Immature natural killer cell (primary cell): ENCODE measurements around the gene POLN. TPM values are rescaled to one million over a fixed set of nuclear protein-coding genes. Genes with fewer than 3 reads are reported as not detected.

Source experiments
- DNase-seq, 3 donors: peaks; one replicate each; pipeline ENCODE4 v3.0.0; 2022; ENCODE audit warnings: mixed read lengths in 1 of 3
- H3K27ac Mint-ChIP-seq, 6 donors: one replicate each; pipeline ENCODE4 v1.8.0; 2020; ENCODE audit warnings: mixed read lengths in 6 of 6, mild to moderate bottlenecking in 5 of 6, inconsistent platforms in 4 of 6, moderate library complexity in 3 of 6
- H3K27me3 Mint-ChIP-seq, 3 donors: one replicate each; pipeline ENCODE4 v1.8.0; 2020 to 2021; ENCODE audit warnings: low read depth in 3 of 3, mild to moderate bottlenecking in 3 of 3, mixed read lengths in 3 of 3, moderate library complexity in 3 of 3, inconsistent platforms in 1 of 3
- H3K36me3 Mint-ChIP-seq, 3 donors: one replicate each; pipeline ENCODE4 v1.8.0; 2020; ENCODE audit warnings: mixed read lengths in 3 of 3, inconsistent platforms in 2 of 3, mild to moderate bottlenecking in 2 of 3
- H3K4me1 Mint-ChIP-seq, 2 donors: one replicate each; pipeline ENCODE4 v1.8.0; 2020; ENCODE audit warnings: inconsistent platforms in 2 of 2, mild to moderate bottlenecking in 2 of 2, mixed read lengths in 2 of 2, moderate library complexity in 1 of 2
- H3K4me3 Mint-ChIP-seq, 5 donors: one replicate each; pipeline ENCODE4 v1.8.0; 2020; ENCODE audit warnings: mild to moderate bottlenecking in 5 of 5, mixed read lengths in 5 of 5, inconsistent platforms in 3 of 5, moderate library complexity in 3 of 5
- H3K9me3 Mint-ChIP-seq, 6 donors: one replicate each; pipeline ENCODE4 v1.8.0; 2020; ENCODE audit warnings: mild to moderate bottlenecking in 6 of 6, mixed read lengths in 6 of 6, inconsistent platforms in 4 of 6, moderate library complexity in 3 of 6
- polyA plus RNA-seq, 3 donors: library from polyadenylated mRNA; unstranded; fragments of 300-500 nt; fragmentation: Illumina TruSeq; gene quantifications; one replicate each; pipeline ENCODE4 v1.2.3, GENCODE V29; 2021

POLN gene
- polyA plus RNA-seq, 3 donors from 2014 or later: 0.41 to 1.6 TPM; not detected in 1

DNA sequence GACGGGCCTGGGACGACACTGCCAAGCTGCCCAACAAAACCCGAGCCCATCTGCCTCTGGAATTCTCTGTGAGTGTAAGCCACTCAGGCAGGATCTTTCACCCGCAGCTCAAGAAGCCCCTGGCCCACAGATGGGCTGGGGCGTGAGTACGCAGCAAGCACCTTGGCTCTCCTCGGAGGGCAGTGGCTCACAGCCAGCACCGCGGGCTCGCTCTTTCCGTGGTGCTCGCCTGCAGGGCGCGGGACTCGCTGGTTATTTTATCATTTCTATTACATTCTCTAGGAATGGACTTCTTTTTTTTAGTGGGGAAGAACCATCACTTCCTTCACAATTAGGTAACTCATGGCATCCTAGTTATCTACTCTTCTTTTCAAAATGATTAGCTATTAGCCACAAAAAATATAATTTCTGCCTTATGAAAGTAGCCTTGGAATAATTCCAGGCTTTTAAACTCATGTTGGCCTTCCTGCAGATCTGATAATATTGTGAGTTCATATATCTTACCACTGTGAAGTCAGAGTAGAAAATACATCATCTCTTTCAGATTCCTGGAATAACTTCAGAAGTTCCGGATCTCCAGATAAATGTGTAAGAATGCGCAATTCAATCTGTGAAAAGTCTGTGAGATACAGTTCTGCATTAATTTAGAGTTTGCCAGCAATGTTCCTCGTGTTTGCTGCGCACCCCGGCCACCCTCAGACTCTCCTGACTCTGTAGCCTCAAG lies 114.2 kb downstream of the POLN start:
- H3K36me3 Mint-ChIP-seq: peaks cover 0 to 9% (median 3%) of the 10 kb centered on the region in 3 donors
- no peaks in the 10 kb centered on the region for H3K4me1 Mint-ChIP-seq
- DNase-seq: no peak
- H3K27ac Mint-ChIP-seq: no peak overlapping the region
- no peak overlapping the region for H3K4me3 Mint-ChIP-seq
- H3K27me3 Mint-ChIP-seq: peaks cover 4 to 8% (median 5%) of the 10 kb centered on the region in 3 donors
- peaks cover 3 to 16% (median 13%) of the 10 kb centered on the region in 6 donors for H3K9me3 Mint-ChIP-seq

DNA sequence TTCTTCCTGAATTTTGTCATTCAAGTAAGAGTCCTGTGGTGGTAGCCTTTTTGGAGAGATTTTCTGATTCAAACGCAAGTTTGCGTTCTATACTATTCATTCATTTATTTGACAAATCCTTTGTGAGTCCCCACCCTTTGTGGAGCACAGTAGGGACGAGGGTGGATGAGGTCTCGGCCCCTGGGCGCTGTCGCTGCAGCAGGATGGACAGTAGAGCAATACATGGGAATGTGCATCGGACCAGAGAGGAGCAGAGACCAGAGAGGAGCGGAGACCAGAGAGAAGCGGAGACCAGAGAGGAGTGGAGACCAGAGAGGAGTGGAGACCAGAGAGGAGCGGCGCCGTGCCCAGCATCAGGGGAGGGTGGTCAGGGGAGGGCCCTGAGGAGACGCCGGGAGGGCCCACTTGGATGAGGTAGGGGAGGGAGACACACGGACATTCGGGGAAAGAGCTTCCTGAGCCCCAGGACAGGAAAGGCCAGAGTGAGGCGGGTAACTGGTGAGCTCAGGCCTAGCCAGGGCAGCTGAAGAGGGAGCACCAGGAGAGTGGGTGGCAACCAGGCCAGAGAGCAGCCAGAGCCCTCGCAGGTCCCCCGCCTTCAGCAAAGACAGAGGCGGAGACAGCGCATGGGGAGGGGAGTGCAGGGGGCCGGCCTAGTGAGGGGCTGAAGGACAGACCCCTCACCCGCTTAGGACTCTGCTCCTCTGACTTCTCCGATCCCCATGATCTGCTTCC lies 115.4 kb downstream of the POLN start:
- Mint-ChIP-seq H3K27me3 (peaks cover 1 to 4% (median 3%) of the 10 kb centered on the region in 3 donors), H3K4me3 (no peak overlapping the region), H3K9me3 (peaks cover 0 to 4% (median 3%) of the 10 kb centered on the region in 6 donors), H3K4me1 (no peaks in the 10 kb centered on the region), H3K36me3 (peaks cover 0 to 6% (median 4%) of the 10 kb centered on the region in 3 donors), H3K27ac (no peak overlapping the region)
- DNase-seq: no peak

DNA sequence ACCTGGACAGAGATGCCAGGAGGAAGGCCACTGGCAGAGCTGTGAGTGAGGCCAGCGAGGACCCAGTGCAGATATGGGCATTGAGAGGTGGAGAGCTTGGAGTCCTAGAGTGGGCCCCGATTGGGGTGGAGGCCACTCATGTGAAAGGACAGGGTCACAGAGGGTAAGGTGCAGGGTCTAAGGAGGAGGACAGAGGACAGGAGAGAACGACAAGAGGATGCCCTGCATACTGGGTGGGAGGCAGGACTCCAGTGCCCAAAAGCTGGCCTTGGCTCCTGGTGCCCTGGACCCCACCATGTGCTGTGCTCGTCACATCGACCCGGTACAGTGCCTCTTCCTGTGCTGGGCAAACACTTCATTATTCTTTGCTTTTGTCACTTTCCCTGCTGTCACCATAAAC lies 116.1 kb downstream of the POLN start:
- DNase-seq: no peak

DNA sequence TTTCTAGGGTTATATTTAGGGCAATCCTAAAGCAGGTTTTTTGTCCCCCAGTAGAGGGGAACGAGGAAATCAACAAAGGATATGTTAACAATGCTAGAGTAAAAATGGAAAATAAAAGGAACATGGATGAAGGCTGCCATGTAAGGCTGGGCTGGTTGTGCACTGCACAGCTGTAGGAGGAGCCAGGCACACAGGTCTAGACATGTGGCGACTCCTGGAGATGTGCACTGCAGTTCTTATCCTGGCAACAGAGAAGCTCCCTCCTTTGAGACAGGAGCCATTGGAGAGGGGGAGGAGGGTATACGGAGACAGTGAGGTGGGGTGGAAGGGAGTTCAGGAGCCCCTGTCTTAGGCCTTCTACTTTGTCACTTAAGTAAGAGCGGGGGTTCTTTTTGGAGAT lies 116.9 kb downstream of the POLN start:
- no peak overlapping the region for H3K27ac Mint-ChIP-seq
- peaks cover 0 to 6% (median 4%) of the 10 kb centered on the region in 3 donors for H3K36me3 Mint-ChIP-seq
- H3K4me3 Mint-ChIP-seq: no peak overlapping the region
- no peaks in the 10 kb centered on the region for H3K4me1 Mint-ChIP-seq
- H3K27me3 Mint-ChIP-seq: peaks cover 1 to 5% (median 4%) of the 10 kb centered on the region in 3 donors
- no peak for DNase-seq
- H3K9me3 Mint-ChIP-seq: peaks cover 0 to 2% (median 0%) of the 10 kb centered on the region in 6 donors

More for the DNA sequence above, 116.1 kb downstream of the POLN start:
- H3K27me3 Mint-ChIP-seq: peaks cover 1 to 4% (median 3%) of the 10 kb centered on the region in 3 donors
- no peak overlapping the region for H3K27ac Mint-ChIP-seq
- no peak overlapping the region for H3K4me3 Mint-ChIP-seq
- H3K36me3 Mint-ChIP-seq: peaks cover 0 to 6% (median 4%) of the 10 kb centered on the region in 3 donors
- peaks cover 0 to 4% (median 0%) of the 10 kb centered on the region in 6 donors for H3K9me3 Mint-ChIP-seq
- no peaks in the 10 kb centered on the region for H3K4me1 Mint-ChIP-seq

DNA sequence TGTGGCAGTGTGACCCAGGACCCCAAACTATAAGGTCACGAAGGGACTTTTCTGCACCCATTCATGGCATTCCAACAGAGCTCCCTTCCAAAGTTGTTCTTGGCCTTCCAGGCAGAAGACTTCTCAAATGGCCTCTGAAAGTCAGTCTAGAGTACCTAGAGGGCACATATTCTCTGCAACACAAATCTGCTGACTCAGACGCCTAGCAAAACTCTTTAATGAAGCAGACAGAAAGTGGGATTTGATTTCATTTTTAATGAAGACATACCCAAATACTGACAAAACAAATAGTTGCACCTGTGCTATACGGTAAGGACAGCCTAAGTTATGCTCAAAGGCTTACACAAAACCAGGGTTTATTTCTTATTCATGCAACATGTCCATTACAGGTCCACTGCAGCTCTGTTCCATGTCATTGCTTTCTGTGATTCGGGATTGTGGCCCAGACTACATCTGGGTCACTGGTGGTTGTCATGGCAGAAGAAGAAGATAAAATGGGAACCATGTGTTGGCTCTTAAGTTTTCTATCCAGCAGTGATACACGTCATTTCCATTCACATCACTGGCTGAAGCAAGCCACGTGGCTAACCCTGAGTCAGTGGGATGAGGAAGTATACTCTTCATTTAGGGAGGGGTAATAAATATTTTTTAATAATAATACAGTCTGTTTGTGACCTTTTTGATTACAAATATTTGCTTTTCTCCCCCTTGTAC lies 125.1 kb downstream of the POLN start:
- Mint-ChIP-seq H3K27ac (no peak overlapping the region), H3K27me3 (peaks cover 1 to 6% (median 5%) of the 10 kb centered on the region in 3 donors), H3K4me1 (no peaks in the 10 kb centered on the region), H3K4me3 (no peak overlapping the region), H3K36me3 (peaks cover 0 to 3% (median 2%) of the 10 kb centered on the region in 3 donors), H3K9me3 (peaks cover 0 to 3% (median 0%) of the 10 kb centered on the region in 6 donors)
- no peak for DNase-seq

DNA sequence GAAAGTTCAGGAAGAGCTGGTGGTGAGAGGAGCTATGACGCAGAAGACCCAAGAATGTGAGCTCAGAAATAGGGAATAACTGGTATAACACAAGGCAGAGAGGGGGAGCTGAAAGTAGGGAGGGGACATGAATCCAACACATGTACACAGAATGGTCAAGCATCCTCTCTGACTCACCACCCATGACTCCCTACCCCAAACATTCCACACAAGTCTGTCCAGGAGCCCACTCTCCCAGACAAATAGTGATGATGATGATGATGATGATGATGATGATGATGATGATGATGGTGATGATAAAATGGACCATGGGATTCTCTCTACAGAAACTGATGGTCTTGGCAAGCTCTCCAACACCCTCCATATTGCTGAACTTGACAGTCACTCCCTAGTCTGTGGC lies 136.4 kb downstream of the POLN start:
- Mint-ChIP-seq H3K27me3 (peaks cover 8 to 9% (median 8%) of the 10 kb centered on the region in 3 donors), H3K27ac (no peak overlapping the region), H3K4me1 (no peaks in the 10 kb centered on the region), H3K4me3 (no peak overlapping the region), H3K36me3 (peaks cover 0 to 6% (median 5%) of the 10 kb centered on the region in 3 donors), H3K9me3 (peaks cover 7 to 29% (median 21%) of the 10 kb centered on the region in 6 donors)
- no peak for DNase-seq

GRCh38 chr4:2104556-2105345 lies 137.2 kb downstream of the POLN start:
- no peaks in the 10 kb centered on the region for H3K4me1 Mint-ChIP-seq
- DNase-seq: no peak
- peaks cover 8 to 12% (median 11%) of the 10 kb centered on the region in 3 donors for H3K27me3 Mint-ChIP-seq

GRCh38 chr4:2103843-2104547 lies 137.9 kb downstream of the POLN start:
- peaks cover 8 to 14% (median 8%) of the 10 kb centered on the region in 3 donors for H3K27me3 Mint-ChIP-seq
- DNase-seq: no peak
- H3K4me3 Mint-ChIP-seq: no peak overlapping the region
- no peaks in the 10 kb centered on the region for H3K4me1 Mint-ChIP-seq
- no peak overlapping the region for H3K27ac Mint-ChIP-seq
- peaks cover 7 to 29% (median 21%) of the 10 kb centered on the region in 6 donors for H3K9me3 Mint-ChIP-seq
- peaks cover 0 to 6% (median 5%) of the 10 kb centered on the region in 3 donors for H3K36me3 Mint-ChIP-seq

More at GRCh38 chr4:2104556-2105345, 137.2 kb downstream of the POLN start:
- Mint-ChIP-seq H3K36me3 (peaks cover 0 to 6% (median 5%) of the 10 kb centered on the region in 3 donors), H3K27ac (no peak overlapping the region), H3K4me3 (no peak overlapping the region), H3K9me3 (peaks cover 7 to 29% (median 21%) of the 10 kb centered on the region in 6 donors)

GRCh38 chr4:2103127-2103842 lies 138.6 kb downstream of the POLN start:
- H3K27ac Mint-ChIP-seq: no peak overlapping the region
- peaks cover 0 to 6% (median 5%) of the 10 kb centered on the region in 3 donors for H3K36me3 Mint-ChIP-seq
- H3K27me3 Mint-ChIP-seq: peaks cover 5 to 10% (median 10%) of the 10 kb centered on the region in 3 donors
- H3K4me3 Mint-ChIP-seq: no peak overlapping the region
- no peaks in the 10 kb centered on the region for H3K4me1 Mint-ChIP-seq
- no peak for DNase-seq
- H3K9me3 Mint-ChIP-seq: peaks cover 7 to 29% (median 21%) of the 10 kb centered on the region in 6 donors

- Mint-ChIP-seq H3K4me3 (no peak overlapping the region), H3K9me3 (peaks cover 5 to 29% (median 21%) of the 10 kb centered on the region in 6 donors), H3K4me1 (no peaks in the 10 kb centered on the region), H3K27ac (no peak overlapping the region), H3K36me3 (peaks cover 0 to 6% (median 5%) of the 10 kb centered on the region in 3 donors), H3K27me3 (peaks cover 5 to 10% (median 10%) of the 10 kb centered on the region in 3 donors)
- no peak for DNase-seq
These were observed 139.7 kb downstream of the POLN start for GRCh38 chr4:2102045-2102883.

- Mint-ChIP-seq H3K27ac (no peak overlapping the region), H3K36me3 (peaks cover 5 to 6% (median 5%) of the 10 kb centered on the region in 3 donors), H3K9me3 (peaks cover 9 to 35% (median 23%) of the 10 kb centered on the region in 6 donors), H3K27me3 (peaks cover 8 to 10% (median 10%) of the 10 kb centered on the region in 3 donors), H3K4me1 (no peaks in the 10 kb centered on the region), H3K4me3 (no peak overlapping the region)
- DNase-seq: no peak
These were observed 140.4 kb downstream of the POLN start for GRCh38 chr4:2101346-2102044.
